Stimulated activated memory B cell treated with anti-CD40 and anti-IgM and Interleukin-4, amounts not matched to agents 10 μg/mL and 1 μg/mL and 100 μg/mL, for 72 hours (primary cell): Measurements from ENCODE around the gene TBATA.

Experiments used
- ATAC-seq: fragments of 150-1000 bp; cut with Tn5 transposase; 2 replicates; pipeline ENCODE4 v1.10.0; 2021
- H3K27ac Mint-ChIP-seq: one replicate; pipeline ENCODE4 v1.8.0; 2022; ENCODE audit warnings: mild to moderate bottlenecking, mixed read lengths
- H3K27me3 Mint-ChIP-seq: one replicate; pipeline ENCODE4 v1.8.0; 2022; ENCODE audit warnings: mixed read lengths
- H3K36me3 Mint-ChIP-seq: one replicate; pipeline ENCODE4 v1.8.0; 2022; ENCODE audit warnings: mixed read lengths
- H3K4me1 Mint-ChIP-seq: one replicate; pipeline ENCODE4 v1.8.0; 2022; ENCODE audit warnings: mixed read lengths
- H3K4me3 Mint-ChIP-seq: one replicate; pipeline ENCODE4 v1.8.0; 2022; ENCODE audit warnings: mild to moderate bottlenecking, moderate library complexity, mixed read lengths
- H3K9me3 Mint-ChIP-seq: one replicate; pipeline ENCODE4 v1.8.0; 2022; ENCODE audit warnings: mixed read lengths

The TBATA gene

DNA sequence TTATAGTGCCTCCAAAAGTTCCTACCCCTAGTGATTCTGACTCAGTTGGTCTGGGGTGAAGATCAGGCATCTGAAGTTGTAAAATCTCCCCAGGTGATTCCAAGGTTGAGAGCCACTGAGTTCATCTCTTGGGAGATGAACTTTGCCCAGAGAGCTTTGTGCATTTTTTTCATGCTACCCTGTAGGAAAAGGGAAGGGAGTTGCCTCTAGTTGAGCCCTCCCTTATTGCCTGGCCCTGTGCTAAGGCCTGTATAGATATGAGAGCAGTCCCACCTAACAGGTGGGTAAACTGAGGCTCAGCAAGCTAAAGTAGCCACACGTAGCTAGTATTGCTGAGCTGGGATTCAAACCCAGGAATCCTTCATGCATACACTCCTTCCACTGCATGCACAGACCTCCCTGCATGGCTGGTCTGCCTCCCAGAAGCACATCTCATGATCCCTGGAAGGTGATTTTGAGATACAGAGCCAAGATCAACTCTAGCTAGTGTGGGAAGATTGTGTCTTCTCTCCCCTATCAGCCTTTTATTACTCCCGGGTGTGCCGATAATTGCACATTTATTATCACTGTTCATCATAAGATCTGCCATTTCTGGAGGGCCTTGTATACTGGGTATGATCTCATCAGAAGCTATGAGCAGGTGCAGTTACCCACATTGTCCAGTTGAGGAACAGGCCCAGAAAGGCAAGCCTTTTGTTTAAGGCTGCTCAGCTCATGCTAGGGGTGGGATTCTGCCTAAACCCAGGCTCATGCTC, 47.0 kb downstream of the TBATA start:
- no peak for ATAC-seq

DNA sequence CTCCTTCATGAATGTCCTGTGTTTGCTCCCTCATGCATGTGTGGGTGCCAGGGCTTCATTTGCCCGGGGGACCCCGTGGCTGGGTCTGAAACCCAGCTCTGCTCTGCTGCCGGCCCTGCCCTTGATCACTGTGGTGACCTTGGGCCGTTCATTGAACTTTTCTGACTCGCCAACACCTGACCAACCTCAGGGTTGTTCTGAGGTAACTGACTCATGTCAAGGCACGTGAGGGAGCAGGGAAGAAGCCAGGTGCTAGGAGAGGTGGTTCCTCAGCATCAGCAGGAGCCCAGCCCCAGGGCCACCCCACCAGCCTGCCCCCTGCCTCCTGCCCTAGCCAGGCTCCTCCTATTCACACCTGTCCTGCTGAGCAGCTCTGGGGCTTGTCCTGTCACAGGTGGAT, 47.9 kb downstream of the TBATA start:
- peaks cover 13% of the 10 kb centered on the region for H3K27me3 Mint-ChIP-seq
- H3K4me3 Mint-ChIP-seq, result no peak overlapping the region
- ATAC-seq, result no peak
- H3K9me3 Mint-ChIP-seq, result no peaks in the 10 kb centered on the region
- H3K36me3 Mint-ChIP-seq, result no peaks in the 10 kb centered on the region
- no peaks in the 10 kb centered on the region for H3K4me1 Mint-ChIP-seq
- H3K27ac Mint-ChIP-seq, result no peak overlapping the region

More for the DNA sequence above, 47.0 kb downstream of the TBATA start:
- Mint-ChIP-seq H3K4me1 (peaks cover 8% of the 10 kb centered on the region), H3K27ac (no peak overlapping the region), H3K4me3 (no peak overlapping the region), H3K9me3 (no peaks in the 10 kb centered on the region), H3K36me3 (no peaks in the 10 kb centered on the region), H3K27me3 (peaks cover 11% of the 10 kb centered on the region)

DNA sequence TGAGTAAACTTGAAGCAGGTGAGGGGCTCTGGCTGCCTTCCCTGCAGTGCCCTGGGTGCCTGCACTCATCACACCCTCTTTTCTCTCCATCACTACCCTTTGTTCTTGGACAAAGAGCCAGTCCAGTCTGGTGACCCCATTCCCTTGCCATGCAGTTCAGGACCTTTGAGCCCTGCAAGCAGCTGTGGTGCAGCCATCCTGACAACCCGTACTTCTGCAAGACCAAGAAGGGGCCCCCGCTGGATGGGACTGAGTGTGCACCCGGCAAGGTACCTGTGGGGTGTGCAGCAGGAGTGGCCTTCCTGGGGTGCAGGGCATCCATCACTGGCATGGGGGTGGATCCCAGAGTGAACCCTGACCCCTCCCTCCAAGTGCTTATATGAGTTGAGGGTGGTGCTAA, 48.7 kb downstream of the TBATA start:
- H3K4me3 Mint-ChIP-seq, result no peak overlapping the region
- peaks cover 13% of the 10 kb centered on the region for H3K27me3 Mint-ChIP-seq
- no peaks in the 10 kb centered on the region for H3K9me3 Mint-ChIP-seq
- no peak for ATAC-seq
- no peaks in the 10 kb centered on the region for H3K36me3 Mint-ChIP-seq
- no peak overlapping the region for H3K27ac Mint-ChIP-seq
- no peaks in the 10 kb centered on the region for H3K4me1 Mint-ChIP-seq

DNA sequence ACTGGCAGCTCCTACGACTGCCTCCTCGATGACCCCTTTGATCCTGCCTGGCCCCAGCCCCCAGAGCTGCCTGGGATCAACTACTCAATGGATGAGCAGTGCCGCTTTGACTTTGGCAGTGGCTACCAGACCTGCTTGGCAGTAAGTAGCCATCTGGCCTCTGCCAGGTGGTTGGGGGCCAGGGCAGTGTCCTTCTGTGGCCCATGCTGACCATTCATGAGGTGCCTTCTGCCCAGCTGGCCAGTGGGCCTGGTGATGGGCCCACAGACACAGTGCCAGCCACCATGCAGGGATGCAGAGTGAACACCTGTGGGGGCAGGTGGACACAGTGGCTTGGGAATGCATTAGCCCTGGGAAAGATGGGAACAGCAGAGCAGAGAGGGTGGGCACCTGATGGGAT, 50.0 kb downstream of the TBATA start:
- no peaks in the 10 kb centered on the region for H3K4me1 Mint-ChIP-seq
- no peak for ATAC-seq
- H3K36me3 Mint-ChIP-seq, result no peaks in the 10 kb centered on the region
- peaks cover 13% of the 10 kb centered on the region for H3K27me3 Mint-ChIP-seq
- no peak overlapping the region for H3K27ac Mint-ChIP-seq
- H3K4me3 Mint-ChIP-seq, result no peak overlapping the region
- no peaks in the 10 kb centered on the region for H3K9me3 Mint-ChIP-seq

DNA sequence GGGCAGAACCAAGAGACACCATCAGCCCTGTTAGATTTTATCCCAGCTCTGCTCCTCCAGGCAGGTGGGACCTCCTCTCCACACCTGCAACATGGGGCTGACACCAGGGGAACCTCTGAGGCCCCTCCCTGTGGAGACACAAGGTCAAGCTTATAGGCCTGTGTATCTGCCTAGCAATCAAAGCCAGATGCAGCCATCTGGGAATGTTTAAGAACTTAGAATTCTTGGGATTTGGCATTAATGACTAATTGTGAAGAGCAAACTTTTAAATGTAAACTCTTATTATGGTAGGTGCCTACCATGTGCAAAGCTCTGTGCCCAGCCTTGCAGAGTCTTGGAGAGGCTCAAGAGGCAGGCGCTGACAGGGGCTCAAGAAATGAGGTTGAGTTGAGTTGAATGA, 52.1 kb downstream of the TBATA start:
- peaks cover 13% of the 10 kb centered on the region for H3K27me3 Mint-ChIP-seq
- H3K36me3 Mint-ChIP-seq, result no peaks in the 10 kb centered on the region
- no peaks in the 10 kb centered on the region for H3K9me3 Mint-ChIP-seq
- H3K27ac Mint-ChIP-seq, result no peak overlapping the region
- no peak overlapping the region for H3K4me3 Mint-ChIP-seq
- no peaks in the 10 kb centered on the region for H3K4me1 Mint-ChIP-seq
- ATAC-seq, result no peak

GRCh38 chr10:70732569-70732968, 52.6 kb downstream of the TBATA start:
- Mint-ChIP-seq H3K27me3 (peaks cover 13% of the 10 kb centered on the region), H3K27ac (no peak overlapping the region), H3K4me3 (no peak overlapping the region), H3K4me1 (no peaks in the 10 kb centered on the region), H3K36me3 (no peaks in the 10 kb centered on the region), H3K9me3 (no peaks in the 10 kb centered on the region)
- no peak for ATAC-seq

- H3K27me3 Mint-ChIP-seq, result peaks cover 25% of the 10 kb centered on the region
- H3K4me3 Mint-ChIP-seq, result no peak overlapping the region
- no peaks in the 10 kb centered on the region for H3K4me1 Mint-ChIP-seq
- no peak overlapping the region for H3K27ac Mint-ChIP-seq
- no peaks in the 10 kb centered on the region for H3K36me3 Mint-ChIP-seq
- no peak for ATAC-seq
- H3K9me3 Mint-ChIP-seq, result no peaks in the 10 kb centered on the region
Measured at GRCh38 chr10:70730955-70731354, 54.2 kb downstream of the TBATA start.

- Mint-ChIP-seq H3K4me1 (no peaks in the 10 kb centered on the region), H3K27ac (no peak overlapping the region), H3K4me3 (no peak overlapping the region), H3K27me3 (peaks cover 29% of the 10 kb centered on the region), H3K9me3 (no peaks in the 10 kb centered on the region), H3K36me3 (no peaks in the 10 kb centered on the region)
- ATAC-seq, result no peak
Measured at GRCh38 chr10:70729763-70730357, 55.3 kb downstream of the TBATA start.

DNA sequence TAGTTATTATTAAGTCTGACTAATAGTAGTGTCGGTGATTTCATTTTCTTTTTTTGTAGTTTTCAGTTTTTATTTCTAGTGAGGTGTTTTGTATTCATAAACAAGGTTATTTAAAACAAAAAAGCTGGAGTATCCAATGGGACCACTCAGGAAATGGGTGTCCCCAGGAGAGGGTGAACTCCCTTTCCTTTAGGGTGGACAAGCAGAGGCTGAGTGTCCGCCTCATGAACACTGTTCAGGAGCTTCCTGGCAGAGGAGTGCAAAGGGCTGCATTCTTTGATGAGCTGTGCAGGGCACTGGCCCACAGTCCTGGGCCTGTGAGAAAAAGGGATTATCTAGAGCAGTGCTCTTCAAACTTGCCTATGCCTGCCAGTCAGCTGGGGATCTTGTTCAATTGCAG, 56.8 kb downstream of the TBATA start:
- ATAC-seq, result no peak
- Mint-ChIP-seq H3K36me3 (no peaks in the 10 kb centered on the region), H3K4me3 (no peak overlapping the region), H3K27ac (no peak overlapping the region), H3K27me3 (peaks cover 27% of the 10 kb centered on the region), H3K9me3 (no peaks in the 10 kb centered on the region), H3K4me1 (no peaks in the 10 kb centered on the region)

DNA sequence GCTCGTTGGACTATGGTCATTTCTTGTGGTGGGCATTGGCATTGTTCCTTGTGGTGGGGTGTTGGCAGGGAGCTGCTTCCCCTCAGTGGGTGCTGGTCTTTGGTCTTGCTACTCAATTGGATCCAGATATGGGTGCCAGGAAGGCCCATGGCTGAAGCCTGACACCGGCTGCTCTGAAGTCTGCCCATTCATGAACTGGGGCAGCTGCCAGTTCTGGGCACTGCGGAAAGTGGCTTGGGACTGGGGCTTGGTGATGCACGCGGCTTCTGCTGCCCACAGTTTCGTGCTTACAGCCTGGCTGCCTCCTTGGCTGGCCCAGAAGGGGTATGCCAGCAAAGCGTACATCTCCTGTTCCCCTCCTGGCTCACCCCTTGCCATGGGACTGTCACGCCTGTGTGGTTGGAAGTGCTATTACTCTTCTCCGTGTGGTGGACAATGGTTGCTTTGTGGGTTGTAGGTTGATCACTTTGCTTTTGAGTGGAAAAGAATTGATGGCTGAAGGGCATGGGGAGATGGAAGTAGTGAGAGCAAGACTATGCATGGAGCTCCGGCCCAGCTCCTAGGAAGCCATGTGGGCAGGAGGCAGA, 58.2 kb downstream of the TBATA start:
- no peaks in the 10 kb centered on the region for H3K36me3 Mint-ChIP-seq
- no peak overlapping the region for H3K27ac Mint-ChIP-seq
- no peaks in the 10 kb centered on the region for H3K9me3 Mint-ChIP-seq
- no peak for ATAC-seq
- H3K27me3 Mint-ChIP-seq, result peaks cover 24% of the 10 kb centered on the region
- no peaks in the 10 kb centered on the region for H3K4me1 Mint-ChIP-seq
- H3K4me3 Mint-ChIP-seq, result no peak overlapping the region

DNA sequence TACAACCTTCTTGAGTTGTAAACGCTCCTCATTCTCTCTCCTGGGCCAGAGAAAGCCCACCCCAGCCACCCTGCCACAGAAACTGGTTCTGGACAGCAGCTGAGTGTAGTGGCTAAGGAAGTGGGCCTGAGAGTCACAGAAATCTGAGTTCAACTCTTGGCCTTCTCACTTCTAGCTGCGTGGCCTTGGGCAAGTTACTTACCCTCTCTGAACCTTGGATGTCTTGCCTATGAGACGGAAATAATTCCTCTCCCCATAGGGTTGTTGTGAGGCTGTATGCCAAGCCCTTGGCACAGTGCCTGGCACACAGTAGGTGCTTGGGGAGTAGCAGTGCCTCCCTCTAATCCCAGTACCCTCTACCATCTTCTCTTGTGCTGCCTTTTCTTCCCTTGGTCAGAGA, 61.4 kb downstream of the TBATA start:
- ATAC-seq, result no peak
- Mint-ChIP-seq H3K4me3 (no peak overlapping the region), H3K36me3 (no peaks in the 10 kb centered on the region), H3K27me3 (peaks cover 31% of the 10 kb centered on the region), H3K4me1 (no peaks in the 10 kb centered on the region), H3K27ac (no peak overlapping the region), H3K9me3 (no peaks in the 10 kb centered on the region)

DNA sequence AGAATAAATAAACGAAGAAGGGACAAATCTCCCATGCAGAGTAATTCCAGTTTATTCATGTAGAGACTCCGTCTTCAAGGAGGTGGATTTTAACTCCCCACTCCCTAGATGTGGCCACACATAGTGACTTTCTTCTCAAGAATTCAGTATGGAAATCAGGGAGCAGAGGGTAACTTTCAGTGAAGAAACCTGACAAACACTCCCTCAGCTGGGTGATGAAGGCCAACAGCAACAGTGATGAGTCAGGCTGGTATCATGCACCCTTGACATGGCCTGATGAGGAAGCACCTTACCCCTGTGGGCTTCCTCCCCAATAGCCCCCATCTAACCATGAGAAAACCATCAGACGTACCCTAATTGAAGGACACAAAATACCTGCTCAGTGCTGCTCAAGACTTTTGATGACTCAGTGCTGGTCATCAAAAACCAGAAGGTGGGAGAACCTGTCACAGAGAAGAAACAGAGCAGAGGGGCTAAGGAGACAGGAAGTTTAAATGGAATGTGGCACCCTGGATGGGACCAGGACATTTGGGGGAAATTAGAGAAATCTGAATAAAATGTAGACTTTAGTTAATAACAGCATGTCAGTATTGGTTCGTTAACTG, 62.3 kb downstream of the TBATA start:
- Mint-ChIP-seq H3K36me3 (no peaks in the 10 kb centered on the region), H3K9me3 (no peaks in the 10 kb centered on the region), H3K27me3 (peaks cover 31% of the 10 kb centered on the region), H3K4me3 (no peak overlapping the region), H3K4me1 (no peaks in the 10 kb centered on the region), H3K27ac (no peak overlapping the region)
- ATAC-seq, result no peak
